SIG-M5 treated with dmso at 0.1 percent for 504 hours (cell line): ENCODE results near the gene NIM1K.
"Not testable (repeated sequence)": the region's sequence is repeated elsewhere in the genome, so short reads cannot be mapped to it uniquely, and the experiment has no call there.

ENCODE experiments used
- DNase-seq: peaks from one replicate; lab custom pipeline; 2025; ENCODE audit not compliant: unreplicated experiment; lab: John Stamatoyannopoulos, UW

Gene NIM1K

GRCh38 chr5:43190755-43191603 is 1.0 kb upstream of the NIM1K start:
- DNase-seq = peak; percentile 27

DNA sequence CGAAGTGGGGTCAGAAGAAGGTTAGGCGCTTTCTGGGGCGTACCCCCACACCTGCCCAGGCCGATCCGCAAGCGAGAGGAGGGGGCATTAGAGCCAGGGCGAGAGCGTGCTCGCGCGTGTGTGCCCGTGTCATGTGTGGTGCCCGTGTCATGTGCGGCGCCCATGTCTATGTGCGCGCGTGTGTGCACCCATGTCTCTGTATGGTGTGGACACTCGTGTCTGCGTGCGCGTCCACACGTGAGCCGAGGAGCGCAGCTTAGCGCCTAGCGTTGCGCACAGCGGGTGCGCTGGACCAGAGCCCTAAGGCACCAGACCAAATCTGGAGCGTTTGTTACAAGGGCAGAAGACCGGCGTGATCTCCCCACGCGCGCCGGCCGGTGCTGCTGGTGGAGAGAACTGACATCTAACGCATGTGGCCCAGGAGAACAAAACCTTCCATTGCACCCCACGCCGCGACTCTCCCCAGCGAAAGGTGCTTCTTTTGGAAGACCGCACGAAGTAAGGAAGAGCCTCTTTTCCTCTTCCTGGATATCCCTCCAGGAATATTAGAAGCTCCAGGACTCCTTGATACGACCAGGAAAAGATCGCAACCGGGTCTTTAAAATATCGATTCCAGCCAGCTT is 644 bp downstream of the NIM1K start:
- no peak for DNase-seq

DNA sequence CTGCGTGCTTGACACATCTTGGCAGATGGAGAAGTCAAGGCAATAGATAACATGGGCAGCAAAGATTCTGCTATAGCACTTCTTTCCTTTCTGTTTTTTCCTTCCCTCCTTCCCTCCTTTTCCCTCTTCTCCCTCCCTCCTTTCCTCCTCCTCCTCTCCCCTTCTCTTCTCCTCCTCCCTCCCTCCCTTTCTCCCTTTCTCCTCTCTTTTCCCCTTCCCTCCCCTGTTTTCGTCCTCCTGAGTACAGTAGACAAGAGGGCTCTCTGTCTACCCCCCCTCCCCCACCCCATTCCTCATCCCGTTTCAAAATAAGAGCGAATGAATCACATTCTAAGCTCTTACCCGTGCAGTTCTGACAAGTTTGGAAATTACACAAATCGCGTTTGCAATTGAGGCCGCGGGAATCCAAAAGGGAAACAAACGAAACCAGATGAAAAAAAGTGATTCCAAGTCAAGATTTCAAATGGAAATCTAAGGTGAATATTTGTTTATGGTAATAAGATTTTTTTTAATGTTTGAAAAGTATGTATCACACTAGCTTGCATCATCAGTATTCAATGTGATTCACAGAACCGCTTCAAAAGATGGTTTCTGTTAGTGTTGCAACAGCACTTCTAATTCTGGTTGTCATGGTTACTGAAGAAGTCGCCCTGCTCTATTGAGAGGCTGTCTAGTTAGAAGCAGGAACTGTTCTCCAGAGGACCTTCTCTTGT is 1.3 kb downstream of the NIM1K start:
- peak; percentile 96 for DNase-seq

GRCh38 chr5:43193894-43194265 is 1.9 kb downstream of the NIM1K start:
- no peak for DNase-seq

DNA sequence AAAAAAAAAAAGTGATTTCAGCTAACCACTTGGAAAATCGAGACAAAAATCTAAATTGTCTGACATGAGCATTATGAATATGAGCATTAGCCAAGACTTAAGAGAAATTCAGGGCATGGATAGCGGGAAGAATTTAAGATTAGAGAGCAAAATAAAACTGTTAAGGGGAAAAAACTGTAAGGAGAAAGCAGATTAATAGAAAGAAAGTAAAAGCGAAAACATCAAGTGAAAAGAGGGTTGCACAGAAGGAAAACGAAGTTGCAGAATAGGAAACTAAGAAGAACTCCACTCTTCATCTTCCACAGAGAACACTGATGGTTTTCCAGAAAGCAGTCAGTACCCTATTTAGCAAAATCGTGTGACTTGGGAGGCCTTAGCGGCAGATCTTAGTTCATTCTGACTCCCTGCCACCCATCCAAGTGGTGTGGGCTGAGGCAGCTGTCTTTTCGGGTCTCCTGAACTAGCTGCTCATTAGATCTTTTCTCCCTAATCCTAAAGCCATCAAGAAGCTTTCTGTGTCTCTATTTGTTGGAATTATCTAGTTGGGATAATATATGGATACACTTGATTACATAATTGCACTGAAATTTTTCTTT is 3.7 kb downstream of the NIM1K start:
- DNase-seq = no peak

DNA sequence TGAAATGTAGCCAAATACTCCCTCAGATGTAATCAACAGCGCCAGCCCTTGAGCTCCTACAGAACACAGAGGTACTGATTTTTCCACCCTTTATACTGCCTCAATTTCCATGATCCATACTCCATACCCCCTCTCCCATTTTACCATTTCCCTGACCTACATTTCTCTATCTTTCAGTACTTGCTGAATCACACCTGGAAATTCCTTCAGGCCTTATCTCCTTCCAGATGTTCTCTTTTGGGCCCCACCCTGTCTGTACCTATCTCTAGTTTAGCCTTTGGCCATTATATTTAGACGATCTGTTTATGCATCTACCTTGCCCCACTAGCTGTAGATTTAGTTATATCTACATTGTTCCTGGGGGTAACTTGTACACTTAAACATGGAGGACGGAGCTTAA is 5.5 kb downstream of the NIM1K start:
- DNase-seq = no peak

DNA sequence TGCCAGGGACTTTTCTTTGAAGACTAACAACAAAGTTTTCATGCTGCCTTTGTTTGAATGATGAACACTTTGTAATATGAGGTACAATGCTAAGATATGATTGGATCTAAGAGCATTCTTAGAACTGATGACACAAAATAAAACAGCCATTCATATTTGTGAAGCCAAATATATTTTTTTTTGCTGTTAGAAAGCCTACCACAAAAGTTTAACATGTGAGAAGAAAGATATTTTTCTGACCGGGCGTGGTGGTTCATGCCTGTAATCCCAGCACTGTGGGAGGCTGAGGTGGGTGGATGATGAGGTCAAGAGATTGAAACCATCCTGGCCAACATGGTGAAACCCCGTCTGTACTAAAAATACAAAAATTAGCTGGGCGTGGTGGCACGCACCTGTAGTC is 9.4 kb downstream of the NIM1K start:
- not testable (repeated sequence) for DNase-seq

- DNase-seq = no peak
These were observed 10.4 kb downstream of the NIM1K start for GRCh38 chr5:43202380-43202779.

GRCh38 chr5:43203373-43203772 is 11.3 kb downstream of the NIM1K start:
- DNase-seq = no peak

- no peak for DNase-seq
These were observed 12.9 kb downstream of the NIM1K start for GRCh38 chr5:43204958-43205357.

GRCh38 chr5:43207601-43208000 is 15.6 kb downstream of the NIM1K start:
- no peak for DNase-seq

DNA sequence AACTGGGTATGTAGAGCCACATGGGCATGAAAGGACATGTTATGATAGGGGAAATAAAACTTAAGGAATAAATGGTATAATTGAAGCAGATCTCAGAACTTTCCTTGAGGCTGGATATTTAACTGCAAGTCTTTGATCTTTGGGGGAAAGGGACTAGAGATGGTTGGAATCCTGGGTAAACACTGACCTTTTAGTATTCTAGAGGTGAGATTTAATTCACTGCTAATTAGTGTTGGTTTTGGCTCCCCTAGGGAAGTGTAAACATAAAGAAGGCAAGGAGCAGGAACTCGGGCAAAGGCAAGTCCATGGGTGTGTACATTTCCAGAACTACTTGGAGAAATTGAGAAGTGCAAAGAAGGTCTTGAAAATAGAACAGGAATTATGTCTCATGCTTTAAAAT is 16.6 kb downstream of the NIM1K start:
- no peak for DNase-seq

DNA sequence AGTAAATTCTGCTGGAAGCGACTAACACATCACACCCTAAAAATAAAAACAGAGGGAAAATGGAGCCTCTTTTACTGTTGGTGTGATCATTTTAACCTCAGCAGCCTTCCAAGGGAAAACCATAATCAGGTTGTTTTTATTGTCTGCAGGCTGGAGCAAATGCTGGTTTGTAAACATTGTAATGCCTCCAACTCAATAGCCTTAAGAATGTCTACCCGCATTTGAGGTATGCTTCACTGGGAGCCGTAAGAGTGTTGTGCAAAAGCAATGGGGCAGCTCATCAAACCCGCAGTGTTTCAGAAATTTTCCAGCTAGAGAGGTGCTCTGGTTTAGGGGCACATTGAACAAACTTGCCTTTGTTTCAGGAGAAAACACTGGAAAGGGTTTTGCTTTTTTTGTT is 17.0 kb downstream of the NIM1K start:
- DNase-seq = no peak

- no peak for DNase-seq
These were observed 17.8 kb downstream of the NIM1K start for GRCh38 chr5:43209833-43210232.

GRCh38 chr5:43210570-43210969 is 18.5 kb downstream of the NIM1K start:
- no peak for DNase-seq

GRCh38 chr5:43213951-43214350 is 21.9 kb downstream of the NIM1K start:
- DNase-seq = no peak

DNA sequence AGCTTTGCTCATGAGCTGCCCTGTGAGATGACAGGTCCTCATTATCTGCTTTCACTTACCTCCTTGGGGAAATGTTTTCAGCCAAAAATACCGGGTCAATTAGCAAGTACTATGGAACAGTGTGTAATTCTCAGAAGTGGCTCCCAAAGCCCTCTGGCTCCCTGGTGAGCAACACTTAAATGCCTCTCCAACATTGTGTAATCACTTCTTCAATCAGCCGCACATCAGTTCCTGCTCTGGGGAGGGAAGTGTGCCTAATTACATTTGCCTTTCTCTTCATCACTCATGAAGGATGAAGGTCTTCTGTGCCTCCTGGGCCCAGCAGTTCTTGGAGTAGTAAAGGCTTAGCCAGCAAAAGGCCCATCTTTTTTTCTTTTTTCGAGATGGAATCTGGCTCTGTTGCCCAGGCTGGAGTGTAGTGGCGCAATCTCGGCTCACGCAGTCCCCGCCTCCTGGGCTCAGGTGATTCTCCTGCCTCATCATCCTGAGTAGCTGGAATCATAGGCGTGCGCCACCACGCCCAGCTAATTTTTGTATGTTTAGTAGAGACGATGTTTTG is 23.1 kb downstream of the NIM1K start:
- DNase-seq = peak; percentile 86

DNA sequence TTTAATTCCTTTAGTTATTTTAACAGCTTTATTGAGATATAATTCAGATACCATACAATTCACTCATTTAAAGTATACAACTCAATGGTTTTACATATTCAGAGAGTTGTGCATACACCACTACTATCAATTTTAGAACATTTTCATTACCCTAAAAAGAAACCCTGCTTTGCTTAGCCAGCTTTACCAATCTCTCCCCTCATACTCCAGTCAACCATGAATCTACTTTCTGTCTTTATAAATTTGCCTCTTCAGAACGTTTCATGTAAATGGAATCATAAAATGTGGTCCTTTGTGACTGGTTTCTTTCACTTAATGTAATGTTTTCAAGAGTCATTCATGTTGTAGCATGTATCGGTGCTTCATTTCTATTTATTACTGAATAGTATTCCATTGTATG is 24.9 kb downstream of the NIM1K start:
- DNase-seq = no peak

GRCh38 chr5:43219120-43219519 is 27.1 kb downstream of the NIM1K start:
- no peak for DNase-seq

DNA sequence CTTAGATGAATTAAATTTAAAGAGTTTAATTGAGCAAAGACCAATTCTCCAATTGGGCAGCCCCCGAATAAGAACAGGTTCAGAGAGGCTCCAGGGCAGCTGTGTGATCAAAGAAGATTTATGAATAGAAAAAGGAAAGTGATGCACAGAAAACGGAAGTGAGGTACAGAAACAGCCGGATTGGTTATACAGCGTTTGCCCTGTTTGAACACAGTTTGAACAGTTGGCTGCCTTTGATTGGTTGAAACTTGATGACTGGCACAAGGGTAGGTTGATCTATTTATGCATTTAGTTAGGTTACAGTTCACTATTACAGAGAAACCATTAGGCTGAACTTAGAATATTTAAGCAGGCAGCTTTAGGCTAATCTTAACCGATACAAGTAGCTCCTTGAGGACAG is 29.5 kb downstream of the NIM1K start:
- DNase-seq = no peak

DNA sequence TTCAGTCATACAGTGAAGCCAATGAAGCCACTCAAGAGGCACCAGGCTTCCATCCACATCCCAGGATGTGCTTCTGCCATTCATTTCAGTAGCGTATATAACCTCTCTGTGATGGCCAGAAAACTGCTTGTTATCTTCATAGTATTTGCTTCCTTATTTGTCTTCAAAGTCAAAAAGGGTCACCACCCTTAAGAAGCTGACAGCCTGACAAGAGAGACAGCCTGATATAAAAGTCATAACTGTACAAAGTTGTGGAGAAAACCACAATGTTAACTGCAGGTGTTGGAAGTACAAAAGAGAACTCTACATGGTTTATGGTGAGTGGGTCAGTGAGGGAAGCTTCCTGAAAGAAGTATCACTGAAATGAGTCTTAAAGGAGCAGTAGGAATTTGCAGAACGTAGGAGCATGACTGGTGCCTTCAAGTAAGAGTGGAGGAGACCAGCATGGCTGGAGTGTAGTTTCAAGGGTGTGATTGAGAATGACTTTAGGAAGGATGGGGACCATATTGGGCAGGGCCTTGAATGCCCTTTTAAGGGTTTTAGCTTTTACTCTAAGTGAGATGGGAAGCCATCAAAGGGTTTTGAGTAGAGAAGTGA is 33.7 kb downstream of the NIM1K start:
- DNase-seq = no peak
